Suppressor macrophage treated with lipopolysaccharide for 4 hours (primary cell): ENCODE data around the gene ARHGAP9.
"Not testable (repeated sequence)": the region's sequence is repeated elsewhere in the genome, so short reads cannot be mapped to it uniquely, and the experiment has no call there.

Experiments used
- DNase-seq: peaks from one replicate; pipeline ENCODE4 v3.0.0-alpha.2; 2020

The ARHGAP9 gene

DNA sequence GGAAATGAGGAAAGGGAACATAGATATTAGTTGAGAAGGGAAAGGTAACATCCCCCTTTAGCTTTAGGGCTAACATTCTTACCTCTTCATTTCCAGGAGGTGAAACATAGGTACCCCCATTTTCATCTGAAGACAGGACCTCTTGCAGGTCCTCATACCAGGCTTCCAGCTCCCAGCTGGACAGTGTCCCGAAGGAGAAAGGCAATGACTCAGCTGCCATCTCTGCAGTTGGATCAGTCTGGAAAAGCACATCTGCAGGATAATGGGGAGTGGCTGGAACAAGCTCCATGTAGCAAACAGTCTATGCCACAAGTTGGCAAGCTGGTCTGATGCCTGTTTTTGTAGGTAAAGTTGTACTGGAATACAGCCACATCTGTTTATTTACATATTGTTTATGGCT lies 37.5 kb upstream of the ARHGAP9 start:
- DNase-seq: no peak

GRCh38 chr12:57516617-57517153 lies 37.0 kb upstream of the ARHGAP9 start:
- DNase-seq: no peak

GRCh38 chr12:57515934-57516541 lies 36.4 kb upstream of the ARHGAP9 start:
- no peak for DNase-seq

DNA sequence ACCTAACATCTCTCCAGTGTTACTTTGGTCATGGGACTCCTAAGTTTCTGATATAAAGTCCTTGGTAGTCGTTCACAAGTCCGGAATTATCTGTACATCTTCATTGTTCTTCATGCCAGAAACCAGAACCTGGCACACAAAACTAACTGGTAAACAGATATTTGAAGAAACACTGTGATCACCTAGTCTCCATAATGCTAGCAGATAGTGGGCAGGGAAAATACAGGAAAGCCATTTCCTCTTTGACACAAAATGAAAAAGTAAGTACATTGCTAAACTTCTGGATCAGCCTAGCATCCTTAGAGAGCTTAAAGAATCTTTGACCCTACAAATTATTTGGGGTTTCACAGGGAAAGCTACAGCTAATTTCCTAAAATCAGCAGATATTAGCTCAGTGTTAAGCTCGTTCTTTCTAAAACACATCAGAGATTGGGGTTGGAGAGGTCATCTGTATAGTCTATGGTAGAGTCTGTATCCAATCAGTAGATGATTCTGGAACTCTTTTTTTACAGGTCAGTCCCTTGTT lies 35.8 kb upstream of the ARHGAP9 start:
- DNase-seq: no peak

DNA sequence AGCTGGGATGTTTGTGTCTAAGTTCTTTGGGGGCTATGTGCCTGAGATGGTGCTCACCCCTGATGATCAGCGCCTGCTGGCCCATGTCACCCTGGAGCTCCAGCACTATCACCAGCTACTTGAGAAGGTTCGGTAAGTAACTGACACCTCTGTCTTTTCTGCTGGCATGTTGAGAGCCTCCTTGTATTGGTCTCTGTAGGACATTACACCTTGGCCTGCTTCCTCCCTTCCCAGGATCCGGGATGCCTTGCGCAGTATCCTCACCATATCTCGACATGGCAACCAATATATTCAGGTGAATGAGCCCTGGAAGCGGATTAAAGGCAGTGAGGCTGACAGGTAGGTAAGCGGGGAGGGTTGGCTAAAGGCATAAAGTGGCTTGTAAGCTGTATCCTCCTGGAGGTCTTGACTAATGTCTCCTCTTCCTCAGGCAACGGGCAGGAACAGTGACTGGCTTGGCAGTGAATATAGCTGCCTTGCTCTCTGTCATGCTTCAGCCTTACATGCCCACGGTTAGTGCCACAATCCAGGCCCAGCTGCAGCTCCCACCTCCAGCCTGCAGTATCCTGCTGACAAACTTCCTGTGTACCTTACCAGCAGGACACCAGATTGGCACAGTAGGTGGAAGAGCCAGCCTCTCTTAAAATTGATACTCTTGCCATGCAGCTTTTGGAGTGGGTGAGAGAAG lies 35.2 kb upstream of the ARHGAP9 start:
- DNase-seq: no peak

DNA sequence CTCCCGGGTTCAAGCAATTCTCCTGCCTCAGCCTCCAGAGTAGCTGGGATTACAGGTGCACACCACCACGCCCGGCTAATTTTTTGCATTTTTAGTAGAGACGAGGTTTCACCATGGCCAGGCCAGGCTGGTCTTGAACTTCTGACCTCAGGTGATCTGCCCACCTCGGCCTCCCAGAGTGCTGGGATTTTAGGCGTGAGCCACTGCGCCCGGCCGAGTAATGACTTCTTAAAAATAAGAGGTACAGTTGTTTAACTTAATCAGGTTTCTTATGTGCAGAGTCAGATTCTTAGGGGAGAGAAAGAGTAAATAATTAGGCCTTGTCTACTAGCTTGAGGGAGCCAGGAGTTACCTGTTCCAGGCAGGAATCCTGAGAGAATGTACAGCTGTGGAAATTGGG lies 34.6 kb upstream of the ARHGAP9 start:
- DNase-seq: not testable (repeated sequence)

- DNase-seq: not testable (repeated sequence)
These were observed 34.0 kb upstream of the ARHGAP9 start for GRCh38 chr12:57513677-57514076.

GRCh38 chr12:57513266-57513665 lies 33.6 kb upstream of the ARHGAP9 start:
- no peak for DNase-seq

DNA sequence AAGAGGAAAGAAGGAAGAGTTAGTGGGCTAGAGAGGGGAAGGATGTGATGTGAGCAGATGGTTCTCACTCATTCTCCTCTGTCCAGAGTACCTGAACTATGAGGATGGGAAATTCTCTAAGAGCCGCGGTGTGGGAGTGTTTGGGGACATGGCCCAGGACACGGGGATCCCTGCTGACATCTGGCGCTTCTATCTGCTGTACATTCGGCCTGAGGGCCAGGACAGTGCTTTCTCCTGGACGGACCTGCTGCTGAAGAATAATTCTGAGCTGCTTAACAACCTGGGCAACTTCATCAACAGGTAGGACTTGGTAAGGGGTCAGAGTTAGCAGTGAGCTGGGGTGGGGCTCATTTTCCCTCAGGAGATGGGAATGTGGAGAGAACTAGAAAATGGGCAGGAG lies 33.0 kb upstream of the ARHGAP9 start:
- no peak for DNase-seq

- DNase-seq: no peak
These were observed 32.1 kb upstream of the ARHGAP9 start for GRCh38 chr12:57511588-57512325.

DNA sequence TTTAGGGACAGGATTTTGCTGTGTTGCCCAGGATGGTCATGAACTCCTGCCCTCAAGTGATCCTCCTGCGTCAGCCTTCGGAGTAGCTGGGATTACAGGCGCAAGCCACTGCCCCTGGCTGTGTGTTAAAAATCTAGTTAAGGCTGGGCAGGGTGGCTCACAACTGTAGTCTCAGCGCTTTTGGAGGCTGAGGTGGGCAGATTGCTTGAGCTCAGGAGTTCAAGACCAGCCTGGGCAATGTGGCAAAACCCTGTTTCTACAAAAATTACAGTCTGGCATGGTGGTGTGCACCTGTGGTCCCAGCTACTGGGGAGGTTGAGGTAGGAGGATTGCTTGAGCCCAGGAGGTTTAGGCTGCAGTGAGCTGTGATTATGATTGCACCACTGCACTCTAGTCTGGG lies 31.5 kb upstream of the ARHGAP9 start:
- no peak for DNase-seq

GRCh38 chr12:57507796-57508195 lies 28.1 kb upstream of the ARHGAP9 start:
- not testable (repeated sequence) for DNase-seq

- not testable (repeated sequence) for DNase-seq
These were observed 26.9 kb upstream of the ARHGAP9 start for GRCh38 chr12:57506541-57506940.

GRCh38 chr12:57502311-57502969 lies 22.8 kb upstream of the ARHGAP9 start:
- DNase-seq: not testable (repeated sequence)

DNA sequence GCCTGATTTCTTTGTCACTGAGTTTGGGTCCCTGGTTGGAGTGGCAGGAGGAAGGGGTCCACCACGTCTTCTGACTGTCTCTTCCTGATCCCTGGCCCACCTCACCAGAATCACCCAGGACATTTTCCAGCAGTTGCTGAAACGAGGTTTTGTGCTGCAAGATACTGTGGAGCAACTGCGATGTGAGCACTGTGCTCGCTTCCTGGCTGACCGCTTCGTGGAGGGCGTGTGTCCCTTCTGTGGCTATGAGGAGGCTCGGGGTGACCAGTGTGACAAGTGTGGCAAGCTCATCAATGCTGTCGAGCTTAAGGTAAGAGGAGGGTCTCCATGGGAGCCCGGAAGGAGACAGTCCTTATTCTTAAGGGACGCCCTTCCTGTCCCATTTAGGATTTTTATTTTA lies 20.5 kb upstream of the ARHGAP9 start:
- DNase-seq: no peak

- DNase-seq: no peak
These were observed 18.9 kb upstream of the ARHGAP9 start for GRCh38 chr12:57498571-57498970.

GRCh38 chr12:57498132-57498502 lies 18.5 kb upstream of the ARHGAP9 start:
- no peak for DNase-seq

DNA sequence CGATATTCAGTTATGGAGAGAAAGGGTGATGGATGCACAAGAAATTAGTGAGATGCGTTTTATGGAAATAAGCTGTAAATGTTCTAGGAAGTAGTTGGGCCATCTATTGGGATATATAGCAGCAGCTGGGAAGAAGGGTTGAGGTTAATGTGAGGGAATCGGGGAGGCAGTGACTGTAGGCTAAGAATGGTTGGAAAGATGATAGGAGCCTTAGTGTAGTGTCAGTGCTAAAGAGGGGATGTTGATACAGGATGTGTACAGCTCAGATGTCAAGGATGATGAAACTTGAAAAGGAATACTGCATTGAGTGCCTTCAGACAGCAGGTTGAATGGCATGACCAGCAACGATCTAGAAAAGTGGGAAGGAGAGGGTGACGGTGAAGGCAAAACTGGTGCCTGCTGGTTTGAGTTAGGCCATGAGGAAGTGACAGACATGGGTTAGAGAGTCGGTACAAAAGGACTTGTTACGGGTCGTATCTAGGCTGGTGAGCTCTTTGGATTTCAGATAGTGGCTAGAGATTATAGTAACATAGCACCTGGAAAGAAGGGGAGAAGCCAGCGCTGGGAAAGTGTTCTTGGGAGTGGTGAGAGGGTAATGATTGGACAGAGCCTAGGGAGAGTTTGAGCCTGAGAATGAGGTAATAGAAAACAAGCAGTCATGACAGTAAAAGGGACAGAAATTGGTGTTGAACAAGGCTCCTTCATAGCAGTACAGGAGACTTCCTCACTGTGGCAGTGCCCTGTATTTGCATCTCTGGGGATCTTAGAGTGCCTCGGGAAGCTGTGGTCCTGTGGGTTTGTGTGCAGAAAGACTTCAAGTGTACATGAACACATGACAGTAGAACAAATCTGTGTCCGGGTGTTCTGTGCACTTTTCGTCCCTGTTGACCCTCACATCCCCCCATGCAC lies 17.8 kb upstream of the ARHGAP9 start:
- DNase-seq: no peak

DNA sequence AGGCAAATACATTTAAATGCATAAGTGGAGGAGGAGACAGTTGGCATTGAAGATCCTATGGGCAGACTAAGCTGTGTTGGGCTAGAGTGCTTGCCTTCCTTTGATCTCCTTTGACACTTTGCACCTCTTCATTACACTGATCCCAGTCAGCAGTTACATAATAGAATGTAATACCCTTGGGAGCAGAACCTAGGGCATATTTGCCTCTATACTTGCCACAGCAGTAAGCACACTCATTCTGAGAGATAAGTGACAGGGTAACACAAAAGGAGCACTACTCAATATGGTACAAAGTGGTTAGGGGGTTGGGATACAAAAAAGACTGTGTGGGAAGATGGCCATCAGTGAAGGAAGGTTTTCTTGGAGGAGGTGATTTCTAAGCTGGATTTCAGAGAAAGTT lies 17.2 kb upstream of the ARHGAP9 start:
- DNase-seq: no peak

GRCh38 chr12:57495051-57495701 lies 15.5 kb upstream of the ARHGAP9 start:
- not testable (repeated sequence) for DNase-seq
